Progenitor cell of endocrine pancreas (in vitro differentiated cells): ENCODE data around the gene ADM2. TPM values are rescaled to one million over a fixed set of nuclear protein-coding genes. Genes with fewer than 3 reads are reported as not detected.
"Not testable (repeated sequence)": the region's sequence is repeated elsewhere in the genome, so short reads cannot be mapped to it uniquely, and the experiment has no call there.

ENCODE experiments used
- DNase-seq: peaks from one replicate; pipeline ENCODE4 v3.0.0; 2021; ENCODE audit warnings: low spot score; ENCODE audit not compliant: unreplicated experiment
- H3K27ac Mint-ChIP-seq: 2 replicates; pipeline ENCODE4 v1.8.0; 2021; ENCODE audit warnings: mild to moderate bottlenecking, moderate library complexity, mixed read lengths
- H3K27me3 Mint-ChIP-seq: 2 replicates; pipeline ENCODE4 v1.8.0; 2021; ENCODE audit warnings: mixed read lengths
- H3K36me3 Mint-ChIP-seq: 2 replicates; pipeline ENCODE4 v1.8.0; 2022; ENCODE audit warnings: mixed read lengths; ENCODE audit not compliant: insufficient read depth
- H3K4me1 Mint-ChIP-seq: 2 replicates; pipeline ENCODE4 v1.8.0; 2021; ENCODE audit warnings: low read depth, mixed read lengths
- H3K4me3 Mint-ChIP-seq: 2 replicates; pipeline ENCODE4 v1.8.0; 2021; ENCODE audit warnings: low read depth, mild to moderate bottlenecking, moderate library complexity, mixed read lengths
- H3K9me3 Mint-ChIP-seq: 2 replicates; pipeline ENCODE4 v1.8.0; 2021; ENCODE audit warnings: low read depth, mixed read lengths
- CTCF ChIP-seq: fragments of 200-600 bp; sonication (generic); IDR thresholded peaks from one replicate; pipeline ENCODE4 v1.5.0; 2021; ENCODE audit warnings: antibody characterized with exemption, mild to moderate bottlenecking; ENCODE audit not compliant: unreplicated experiment
- total RNA-seq: library from RNA; stranded (reverse); gene quantifications from 2 replicates; pipeline ENCODE4 v1.2.1, GENCODE V29; 2021

Gene ADM2
- total RNA-seq, 1 donor from 2014 or later, result 2.9 TPM

- TF ChIP-seq CTCF, result no peak
- Mint-ChIP-seq H3K9me3 (no peaks in the 10 kb centered on the region), H3K4me3 (no peak overlapping the region), H3K27ac (no peak overlapping the region), H3K36me3 (peaks cover 2% of the 10 kb centered on the region), H3K27me3 (no peaks in the 10 kb centered on the region), H3K4me1 (no peaks in the 10 kb centered on the region)
- no peak for DNase-seq
Observed at GRCh38 chr22:50517495-50518260, 36.3 kb downstream of the ADM2 start.

GRCh38 chr22:50518606-50519005, 37.3 kb downstream of the ADM2 start:
- Mint-ChIP-seq H3K36me3 (peaks cover 2% of the 10 kb centered on the region), H3K9me3 (no peaks in the 10 kb centered on the region), H3K27me3 (no peaks in the 10 kb centered on the region), H3K4me1 (no peaks in the 10 kb centered on the region), H3K27ac (no peak overlapping the region), H3K4me3 (no peak overlapping the region)
- DNase-seq, result no peak
- TF ChIP-seq CTCF, result no peak

- Mint-ChIP-seq H3K4me3 (no peak overlapping the region), H3K4me1 (no peaks in the 10 kb centered on the region), H3K27ac (no peak overlapping the region), H3K36me3 (peaks cover 2% of the 10 kb centered on the region), H3K27me3 (no peaks in the 10 kb centered on the region), H3K9me3 (no peaks in the 10 kb centered on the region)
- TF ChIP-seq CTCF, result no peak
- DNase-seq, result no peak
Observed at GRCh38 chr22:50519151-50519550, 37.8 kb downstream of the ADM2 start.

GRCh38 chr22:50520184-50520583, 38.8 kb downstream of the ADM2 start:
- H3K9me3 Mint-ChIP-seq, H3K27ac Mint-ChIP-seq, H3K27me3 Mint-ChIP-seq, DNase-seq, H3K4me3 Mint-ChIP-seq, H3K4me1 Mint-ChIP-seq, H3K36me3 Mint-ChIP-seq: not testable (repeated sequence)

- Mint-ChIP-seq H3K4me1 (peaks cover 6% of the 10 kb centered on the region), H3K36me3 (peaks cover 4% of the 10 kb centered on the region), H3K27ac (no peak overlapping the region), H3K4me3 (no peak overlapping the region), H3K27me3 (no peaks in the 10 kb centered on the region), H3K9me3 (no peaks in the 10 kb centered on the region)
- no peak for TF ChIP-seq CTCF
- DNase-seq, result no peak
Observed at GRCh38 chr22:50520826-50521453, 39.6 kb downstream of the ADM2 start.

- Mint-ChIP-seq H3K4me3 (no peak overlapping the region), H3K36me3 (peaks cover 4% of the 10 kb centered on the region), H3K9me3 (no peaks in the 10 kb centered on the region), H3K27me3 (no peaks in the 10 kb centered on the region), H3K27ac (no peak overlapping the region), H3K4me1 (peaks cover 8% of the 10 kb centered on the region)
- TF ChIP-seq CTCF, result no peak
- DNase-seq, result no peak
Observed at GRCh38 chr22:50521710-50522109, 40.4 kb downstream of the ADM2 start.
